ENCODE measurements around the gene THAP7.

The THAP7 gene

DNA sequence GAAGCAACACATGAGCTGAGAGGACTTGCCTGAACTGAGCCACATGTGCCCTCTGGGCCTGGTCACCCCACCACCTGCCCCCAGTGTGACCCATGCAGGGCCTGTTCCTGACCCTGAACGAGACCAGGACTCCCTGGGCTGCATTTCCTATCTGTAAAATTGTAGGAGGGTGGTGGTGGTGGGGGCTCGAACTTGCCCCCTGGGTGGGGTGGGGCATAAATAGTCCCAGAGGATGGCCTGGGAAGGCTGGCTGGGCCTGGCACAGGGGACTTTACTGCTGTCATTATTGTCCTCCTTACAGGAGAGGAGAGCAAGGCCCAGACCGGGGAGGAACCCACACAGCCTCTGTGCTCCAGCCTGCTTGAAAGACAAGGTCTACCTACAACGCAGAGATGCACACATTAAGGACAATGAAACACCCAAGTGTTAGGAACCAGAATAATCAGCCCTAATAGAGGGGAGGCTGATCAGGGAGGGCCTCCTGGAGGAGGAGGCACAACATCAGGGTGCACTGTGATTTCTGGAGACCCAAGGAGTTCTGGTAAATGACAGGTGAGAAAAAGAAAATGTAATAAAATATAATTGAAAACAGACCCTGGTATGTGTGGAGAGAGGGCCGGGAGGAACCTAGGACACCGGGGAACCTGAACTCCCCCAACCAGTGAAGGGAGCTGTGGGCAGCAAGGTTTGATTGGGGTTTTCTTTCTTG lies 37.7 kb downstream of the THAP7 start:
- DNase-seq (ENCODE audit: low read depth), result no peak

DNA sequence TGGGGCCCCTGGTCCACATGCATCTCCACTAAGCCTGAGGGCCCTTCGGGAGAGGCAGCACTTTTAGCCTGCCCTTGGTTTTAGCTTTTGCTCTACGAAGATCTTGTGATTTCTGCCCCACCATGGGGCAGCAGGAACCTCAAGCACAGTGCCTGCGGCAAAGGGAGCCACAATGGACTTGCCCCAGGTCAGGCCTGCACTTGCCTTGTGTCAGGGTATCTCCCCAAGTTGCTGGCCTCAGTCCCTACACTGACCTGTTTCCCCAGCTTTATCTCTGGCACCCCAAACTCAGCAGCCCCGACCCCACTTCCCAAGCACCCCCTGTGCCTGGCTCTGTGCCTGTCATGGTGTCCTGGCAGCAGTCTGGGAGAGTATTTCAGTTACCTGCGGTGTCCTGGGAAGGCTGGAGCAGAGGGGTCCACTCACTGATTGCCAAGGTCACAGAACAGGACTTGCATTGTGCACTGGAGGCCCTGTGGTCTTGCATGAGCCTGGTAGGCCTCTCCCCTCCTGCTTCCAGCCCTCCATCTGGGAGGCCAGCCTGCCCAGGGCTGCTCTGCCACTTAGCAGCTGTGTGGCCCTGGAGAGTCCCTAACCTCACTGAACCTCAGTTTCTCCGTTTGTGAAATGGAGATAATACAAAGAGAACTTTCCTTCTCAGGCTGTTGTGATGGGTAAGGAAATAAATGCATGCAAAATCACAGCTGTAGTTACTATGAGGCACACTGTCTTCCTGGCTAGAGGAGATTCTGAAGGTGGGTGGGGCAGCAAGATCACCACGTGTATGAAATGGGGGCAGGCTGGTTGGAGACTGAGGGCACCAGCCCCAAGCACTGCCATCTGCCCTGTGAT lies 38.5 kb downstream of the THAP7 start:
- DNase-seq (ENCODE audit: low read depth), result no peak

DNA sequence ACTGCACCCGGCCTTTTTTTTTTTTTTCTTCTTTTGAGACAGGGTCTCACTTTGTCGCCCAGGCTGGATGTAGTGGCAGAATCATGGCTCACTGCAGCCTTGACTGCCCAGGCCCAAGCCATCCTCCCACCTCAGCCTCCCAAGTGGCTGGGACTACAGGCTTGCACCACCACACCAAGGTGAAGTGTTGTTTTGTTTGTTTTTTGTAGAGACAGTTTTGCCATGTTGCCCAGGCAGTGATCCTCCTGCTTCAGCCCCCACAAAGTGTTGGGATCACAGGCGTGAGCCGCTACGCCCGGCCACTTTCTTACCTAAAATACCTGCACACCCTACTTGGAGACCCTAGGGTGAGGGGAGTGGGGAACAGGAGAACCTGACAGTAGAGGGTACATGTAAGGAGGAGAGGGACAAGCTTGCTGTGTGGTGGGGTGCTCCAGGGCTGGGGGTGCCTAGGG lies 39.4 kb downstream of the THAP7 start:
- no peak for DNase-seq (ENCODE audit: low read depth)

DNA sequence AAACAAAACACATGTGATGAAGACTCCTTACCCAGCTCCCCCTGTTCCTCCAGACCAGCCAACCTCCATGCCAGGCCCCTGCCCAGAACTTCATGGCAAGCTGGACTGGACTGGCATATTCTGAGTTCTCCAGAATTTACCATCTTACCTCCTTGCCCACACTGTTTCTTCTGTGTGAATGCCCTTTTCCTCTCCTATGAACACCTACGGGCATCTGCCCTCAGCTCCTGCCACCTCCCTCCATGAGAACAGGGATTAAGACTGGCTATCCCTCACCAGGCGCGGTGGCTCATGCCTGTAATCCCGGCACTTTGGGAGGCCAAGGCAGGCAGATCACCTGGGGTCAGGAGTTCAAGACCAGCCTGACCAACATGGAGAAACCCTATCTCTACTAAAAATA lies 41.3 kb downstream of the THAP7 start:
- no peak for DNase-seq (ENCODE audit: low read depth)

DNA sequence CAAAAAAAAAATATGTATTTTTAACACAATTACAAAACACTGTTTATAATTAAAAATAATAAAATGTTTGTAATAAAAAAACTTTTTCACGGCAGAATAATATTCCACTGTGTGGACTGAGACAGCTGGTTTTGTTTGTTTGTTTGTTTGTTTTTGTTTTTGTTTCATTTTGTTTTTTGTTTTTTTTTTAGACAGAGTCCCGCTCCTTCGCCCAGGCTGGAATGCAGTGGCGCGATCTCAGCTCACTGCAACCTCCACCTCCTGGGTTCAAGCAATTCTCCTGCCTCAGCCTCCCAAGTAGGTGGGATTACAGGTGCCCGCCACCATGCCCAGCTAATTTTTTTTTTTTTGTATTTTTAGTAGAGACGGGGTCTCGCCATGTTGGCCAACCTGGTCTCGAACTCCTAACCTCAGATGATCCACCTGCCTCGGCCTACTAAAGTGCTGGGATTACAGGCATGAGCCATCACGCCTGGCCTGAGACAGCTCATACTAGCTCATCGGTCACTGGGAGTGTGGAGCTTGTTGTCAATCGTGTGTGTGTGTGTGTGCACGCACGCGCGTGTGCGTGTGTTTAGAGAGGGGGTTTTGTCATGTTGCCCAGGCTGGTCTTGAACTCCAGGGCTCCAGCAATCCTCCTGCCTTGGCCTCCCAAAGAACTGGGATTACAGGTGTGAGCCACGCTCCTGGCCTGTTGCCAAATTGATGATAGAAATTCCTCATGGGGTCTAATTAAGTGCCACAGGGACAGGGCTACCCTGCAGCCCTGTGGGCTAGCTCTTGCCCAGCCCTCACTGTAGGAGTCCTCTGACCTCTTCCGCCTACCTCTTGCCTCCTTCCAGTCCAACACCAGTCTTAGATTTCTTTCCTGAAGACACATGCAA lies 42.1 kb downstream of the THAP7 start:
- no peak for DNase-seq (ENCODE audit: low read depth)

DNA sequence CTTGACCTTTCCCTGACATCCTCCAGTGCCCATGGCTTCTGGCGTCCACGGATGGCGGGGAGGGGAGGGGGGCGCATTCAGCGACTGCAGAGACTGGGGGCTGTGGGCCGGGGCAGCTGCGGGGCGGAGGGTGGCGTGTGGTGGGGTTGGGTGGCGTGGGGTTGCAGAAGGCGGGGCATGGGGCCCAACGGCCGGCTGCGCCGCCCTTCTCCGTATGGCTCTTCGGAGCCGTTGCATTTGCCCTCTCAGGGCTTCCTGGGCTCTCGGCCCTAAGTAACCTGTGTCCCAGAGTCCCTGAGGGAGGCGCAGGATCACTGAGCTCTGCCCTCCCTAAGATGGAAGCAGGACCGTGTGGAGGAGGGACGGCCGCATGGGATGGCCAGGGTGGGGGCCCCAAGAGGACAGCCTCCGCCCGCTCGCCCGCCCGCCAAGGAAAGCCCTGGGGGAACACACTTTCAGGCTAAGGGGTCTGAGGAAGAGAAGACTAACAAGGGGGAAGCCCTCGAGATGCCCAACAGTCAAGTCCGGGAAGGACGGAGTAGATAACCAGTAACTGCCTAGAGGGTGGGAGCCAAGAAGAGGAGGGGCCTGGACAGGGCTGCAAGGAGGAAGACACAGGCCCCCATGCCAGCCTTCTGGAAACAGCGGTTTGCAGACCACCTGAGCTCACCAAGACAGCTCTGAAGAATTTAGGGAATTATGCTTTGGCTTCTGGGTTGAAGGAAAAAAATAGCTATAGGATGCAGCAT lies 44.1 kb downstream of the THAP7 start:
- DNase-seq (ENCODE audit: low read depth), result no peak

DNA sequence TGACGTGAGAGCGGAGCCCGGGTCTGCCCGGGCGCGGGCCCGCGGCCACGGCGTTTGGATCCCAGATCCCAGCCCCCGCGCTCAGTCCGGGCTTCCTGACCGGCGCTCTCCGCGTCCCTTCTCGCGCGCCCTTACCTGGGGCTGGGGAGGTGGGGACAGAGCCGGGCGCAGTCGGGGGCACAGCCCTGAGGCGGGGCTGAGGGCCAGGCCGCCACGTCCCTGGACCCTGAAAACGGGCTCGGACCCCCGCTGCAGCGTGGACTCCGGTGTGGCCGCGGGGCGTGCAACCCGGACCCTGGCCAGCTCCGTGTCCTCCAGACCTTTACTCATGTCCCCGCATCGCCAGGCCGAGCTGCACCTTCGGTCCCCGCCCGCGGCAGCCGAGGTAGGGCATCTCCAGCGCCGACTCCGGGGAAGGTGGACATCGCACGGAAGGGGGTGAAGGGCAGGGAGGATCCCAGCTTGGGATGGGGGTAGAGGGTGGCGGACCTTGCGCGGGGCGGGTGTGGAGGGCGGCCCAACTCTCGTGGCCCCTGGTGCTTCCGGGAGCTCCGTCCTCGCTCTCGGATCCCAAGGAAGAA lies 44.7 kb downstream of the THAP7 start:
- DNase-seq (ENCODE audit: low read depth), result no peak

DNA sequence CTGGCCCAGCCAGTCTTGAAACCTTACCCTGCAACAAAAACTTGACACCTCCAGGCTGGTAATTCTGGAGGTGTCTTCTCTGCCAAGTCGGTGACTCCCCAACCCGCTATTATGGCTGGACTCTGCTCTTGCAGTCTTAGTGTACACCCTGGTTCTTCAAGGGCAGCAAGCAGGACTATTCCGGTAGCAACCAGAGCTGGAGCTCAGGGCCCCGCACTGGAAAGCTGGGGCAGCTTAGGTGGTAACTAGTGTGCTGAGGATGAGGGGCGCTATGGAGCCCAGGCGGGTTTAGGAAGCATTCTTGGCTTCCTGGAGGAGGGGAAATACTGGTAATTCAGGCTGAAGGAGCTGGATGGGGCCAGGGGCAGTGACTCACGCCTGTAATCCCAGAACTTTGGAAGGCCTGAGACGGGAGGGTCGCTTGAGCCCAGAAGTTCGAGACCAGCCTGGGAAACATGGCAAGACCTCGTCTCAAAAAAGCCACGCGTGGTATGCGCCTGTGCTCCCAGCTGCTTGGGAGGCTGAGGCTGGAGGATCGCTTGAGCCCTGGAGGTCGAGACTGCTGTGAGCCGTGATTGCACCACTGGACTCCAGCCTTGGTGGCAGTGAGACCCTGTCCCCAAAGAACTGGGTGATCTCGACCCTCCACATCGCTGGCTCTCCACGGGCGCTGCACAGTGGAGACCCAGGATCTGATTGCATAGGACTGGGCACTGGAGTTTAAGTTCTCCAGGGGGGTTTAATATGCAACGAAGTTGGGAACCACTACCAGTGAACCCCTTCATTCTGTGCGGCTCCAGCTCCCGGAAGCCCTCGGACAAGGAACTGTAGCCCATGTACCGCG lies 45.4 kb downstream of the THAP7 start:
- no peak for DNase-seq (ENCODE audit: low read depth)

DNA sequence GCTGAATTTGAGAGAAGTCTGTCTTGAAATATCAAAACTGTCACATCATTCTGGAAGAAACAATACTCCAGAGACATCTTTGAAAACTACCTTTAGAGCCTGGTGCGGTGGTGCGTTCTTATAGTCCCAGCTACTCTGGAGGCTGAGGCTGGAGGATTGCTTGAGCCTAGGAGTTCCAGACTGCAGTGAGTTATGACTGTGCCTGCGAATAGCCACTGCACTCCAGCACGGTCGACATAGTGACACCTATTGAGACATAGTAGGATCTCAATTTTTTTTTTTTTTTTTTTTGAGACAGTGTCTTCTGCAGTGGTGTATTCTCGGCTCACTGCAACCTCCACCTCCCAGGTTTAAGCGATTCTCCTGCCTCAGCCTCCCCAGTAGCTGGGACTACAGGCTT lies 46.4 kb downstream of the THAP7 start:
- DNase-seq (ENCODE audit: low read depth), result no peak

DNA sequence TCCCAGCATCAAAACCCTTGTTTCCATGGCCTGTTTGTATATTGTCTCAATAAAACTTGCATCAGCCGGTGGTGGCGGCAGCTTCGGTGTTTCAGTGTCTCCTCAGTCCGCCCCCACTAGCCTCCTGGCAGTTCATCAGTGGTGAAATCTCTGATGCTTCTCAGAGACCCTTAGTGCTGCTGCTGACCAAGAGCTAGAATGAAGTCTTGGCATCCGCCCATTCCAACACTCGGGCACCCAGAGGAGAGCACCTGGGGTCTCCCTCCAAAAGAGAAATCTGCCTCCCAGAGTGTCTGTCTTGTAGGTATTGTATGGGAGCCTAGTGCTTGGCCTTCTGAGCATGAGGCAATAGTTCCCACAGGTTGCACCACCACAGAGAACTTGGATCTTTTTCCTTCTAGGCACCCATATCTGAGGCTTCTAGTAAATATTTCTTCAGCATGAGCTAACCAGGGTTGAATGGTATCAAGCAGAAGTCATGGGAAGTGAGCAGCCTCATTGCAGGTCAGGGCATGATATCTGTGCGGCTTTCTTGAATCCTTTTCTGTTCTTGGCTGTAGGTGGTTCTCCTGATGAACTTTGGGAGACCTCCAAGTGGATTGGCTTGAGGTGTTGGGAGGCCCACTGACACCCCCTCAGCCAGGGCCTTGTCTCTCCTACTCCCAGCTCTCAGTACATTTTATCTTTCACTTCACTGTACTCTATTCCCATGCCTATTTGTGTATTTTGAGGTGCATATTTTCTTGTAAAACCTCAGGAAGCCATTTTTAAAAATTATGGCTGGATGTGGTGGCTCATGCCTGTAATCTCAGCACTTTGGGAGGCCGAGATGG lies 48.0 kb downstream of the THAP7 start:
- DNase-seq (ENCODE audit: low read depth), result no peak

DNA sequence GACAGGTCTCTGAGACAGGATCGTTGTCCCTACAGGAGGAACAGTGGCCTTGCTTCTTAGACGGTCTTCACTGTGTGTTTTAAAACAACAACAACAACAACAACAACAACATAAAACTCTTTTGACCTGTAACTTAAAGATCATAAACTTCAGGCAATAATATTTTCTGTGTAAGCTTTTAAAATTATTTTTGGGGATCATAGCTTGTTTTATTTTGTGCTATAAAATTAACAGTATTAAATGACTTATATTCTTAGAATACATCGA lies 48.6 kb downstream of the THAP7 start:
- DNase-seq (ENCODE audit: low read depth), result no peak

DNA sequence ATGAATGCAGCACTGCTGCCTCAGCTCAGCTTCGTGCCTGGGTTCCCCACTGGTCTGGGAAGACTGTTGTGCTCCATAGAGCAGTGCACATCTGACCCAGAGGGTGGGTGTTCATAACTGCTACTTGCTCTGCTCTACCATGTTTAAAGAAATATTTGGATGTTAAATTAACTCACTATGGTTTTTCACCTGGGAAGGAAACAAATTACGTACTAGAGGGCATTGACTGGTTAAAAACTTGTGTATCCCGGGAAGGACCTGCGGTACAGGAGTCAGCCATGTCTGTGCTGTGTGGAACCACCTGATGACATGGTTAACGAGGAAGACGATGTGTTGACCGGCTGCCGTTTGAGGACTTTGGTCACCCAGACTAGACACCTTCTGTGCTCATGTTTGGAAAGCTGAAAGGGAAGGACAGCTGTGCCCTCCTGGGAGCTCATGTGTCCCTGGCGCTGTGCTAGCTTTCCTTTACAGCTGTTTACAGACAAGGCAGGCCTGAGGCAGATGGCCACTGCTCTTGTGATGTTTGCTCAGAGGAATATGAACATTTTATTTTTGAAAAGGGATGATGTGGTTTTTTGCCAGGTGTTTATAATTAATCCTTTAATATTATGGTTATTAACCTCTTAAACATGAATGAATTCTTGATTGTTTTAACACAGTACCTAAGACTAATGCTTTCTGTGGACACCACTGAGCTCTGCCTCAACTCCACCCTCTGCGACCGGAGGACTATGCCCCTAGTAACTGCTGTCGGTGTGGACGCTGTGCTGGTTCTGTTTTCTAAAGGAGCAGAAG lies 49.2 kb downstream of the THAP7 start:
- no peak for DNase-seq (ENCODE audit: low read depth)

DNA sequence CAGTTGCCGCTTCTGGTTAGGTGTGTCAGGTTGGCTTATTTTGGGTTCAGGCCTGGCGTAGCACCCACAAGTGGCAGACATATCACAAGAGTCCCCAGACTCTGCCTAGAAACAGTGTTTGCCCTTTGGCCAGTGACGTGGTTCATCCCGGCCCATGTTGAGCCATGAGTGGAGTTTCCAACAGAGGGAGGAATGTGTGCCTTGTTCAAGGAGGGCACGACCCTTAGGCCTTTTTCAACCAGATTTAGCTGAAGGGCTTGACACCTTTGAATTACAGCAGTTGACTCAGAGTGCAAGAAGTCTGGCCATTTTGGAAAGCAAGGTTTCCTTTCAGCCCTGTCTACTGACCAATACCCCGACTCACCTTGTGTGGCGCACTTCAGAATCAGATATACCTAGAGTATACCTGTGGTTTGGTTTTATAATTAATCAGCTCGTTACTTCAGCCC lies 50.0 kb downstream of the THAP7 start:
- DNase-seq (ENCODE audit: low read depth), result no peak

DNA sequence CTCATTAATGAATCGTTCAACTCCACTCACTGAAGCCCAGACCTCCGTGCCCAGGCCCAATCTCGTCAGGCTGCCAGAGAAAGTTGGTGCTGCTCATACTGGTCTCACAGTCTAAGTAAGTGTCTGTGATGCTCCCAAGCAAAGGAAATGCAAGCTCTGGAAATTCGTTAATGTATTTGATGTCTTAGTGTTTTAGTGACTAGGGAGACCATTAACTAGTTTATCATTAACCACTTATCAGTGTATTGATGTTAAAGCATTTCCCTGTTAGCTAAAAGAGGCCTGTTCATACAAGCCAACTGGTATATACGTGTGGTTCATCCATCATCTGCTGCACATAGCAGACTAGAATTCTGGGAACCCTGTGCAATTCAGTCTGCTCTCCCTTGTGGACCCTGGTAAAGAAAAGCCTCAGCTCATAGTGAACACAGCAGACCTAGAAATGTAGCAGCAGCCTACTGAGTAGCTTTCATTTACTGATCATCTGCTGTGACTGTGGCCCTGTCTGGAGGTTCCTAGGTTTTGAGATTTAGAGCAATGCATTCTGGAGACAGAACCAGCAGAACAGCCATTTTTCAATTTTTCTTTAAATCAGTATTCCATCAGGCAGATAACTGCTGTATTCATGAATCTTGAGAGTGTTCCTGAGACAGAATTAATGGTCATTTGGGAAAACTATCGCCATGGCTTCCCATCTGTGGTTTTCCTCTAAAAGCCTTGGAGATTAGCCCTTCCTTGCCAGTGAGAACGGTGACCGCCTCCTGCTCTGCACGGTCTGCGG lies 50.6 kb downstream of the THAP7 start:
- no peak for DNase-seq (ENCODE audit: low read depth)

DNA sequence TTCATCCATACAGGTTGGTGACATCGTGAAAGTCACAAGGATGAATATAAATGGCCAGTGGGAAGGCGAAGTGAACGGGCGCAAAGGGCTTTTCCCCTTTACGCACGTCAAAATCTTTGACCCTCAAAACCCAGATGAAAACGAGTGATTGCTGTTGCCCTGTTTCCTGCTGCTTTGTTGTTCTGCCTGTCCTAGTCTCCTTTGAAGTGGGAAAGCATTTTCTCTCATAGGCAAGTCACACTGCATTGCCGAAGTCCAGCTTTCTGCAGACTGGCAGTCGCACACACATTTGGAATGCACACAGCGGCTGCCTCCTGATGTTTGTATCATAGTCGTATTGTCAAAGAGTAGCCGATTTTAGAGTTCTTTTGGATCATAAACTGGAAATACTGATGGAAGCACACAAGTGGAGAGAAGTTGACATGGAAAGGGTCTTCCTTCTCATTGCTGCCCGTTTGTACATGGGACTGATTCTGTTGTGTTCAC lies 52.2 kb downstream of the THAP7 start:
- no peak for DNase-seq (ENCODE audit: low read depth)

Measured in activated T-helper 9 cell treated with anti-CD3 and anti-CD28 coated beads, Interleukin-2, amount 50 U/mL, for 16 hours (primary cell).